SK-N-SH (cell line): Measurements from ENCODE around the gene CTCF.

Experiments used
- CTCF ChIP-seq: fragments of 200-600 bp; sonication (generic); IDR thresholded peaks from 2 replicates; pipeline ENCODE4 v1.6.1; 2017; ENCODE audit warnings: antibody characterized with exemption, mild to moderate bottlenecking, moderate library complexity
- ELF1 ChIP-seq: IDR thresholded peaks from 2 replicates; pipeline ENCODE4 v1.4.0; 2012
- EZH2phosphoT487 ChIP-seq: fragments of 200-600 bp; sonication (generic); IDR thresholded peaks from 2 replicates; pipeline ENCODE4 v1.6.1; 2017; ENCODE audit warnings: low read depth, mixed run types, mild to moderate bottlenecking, antibody characterized with exemption, moderate library complexity, borderline replicate concordance
- FOXM1 ChIP-seq: IDR thresholded peaks from 2 replicates; pipeline ENCODE4 v1.4.0; 2012; ENCODE audit warnings: low read depth, mild to moderate bottlenecking
- GABPA ChIP-seq: IDR thresholded peaks from 2 replicates; pipeline ENCODE4 v1.4.0; 2012; ENCODE audit warnings: low read depth, mild to moderate bottlenecking
- MXI1 ChIP-seq: IDR thresholded peaks from 2 replicates; pipeline ENCODE4 v1.6.1; 2012; ENCODE audit warnings: mild to moderate bottlenecking, low read depth, low read length, improper control_type of control experiment
- REST ChIP-seq: IDR thresholded peaks from 2 replicates; pipeline ENCODE4 v1.6.1; 2012; ENCODE audit warnings: mild to moderate bottlenecking, low read depth, low read length, moderate library complexity
- RXRA ChIP-seq: IDR thresholded peaks from 2 replicates; pipeline ENCODE4 v1.4.0; 2012; ENCODE audit warnings: low read depth, mild to moderate bottlenecking, borderline replicate concordance
- SMC3 ChIP-seq: IDR thresholded peaks from 2 replicates; pipeline ENCODE4 v1.6.1; 2012; ENCODE audit warnings: low read depth, low read length, improper control_type of control experiment
- TAF1 ChIP-seq: IDR thresholded peaks from 2 replicates; pipeline ENCODE4 v1.6.1; 2012; ENCODE audit warnings: low read depth, mild to moderate bottlenecking, low read length, moderate library complexity, borderline replicate concordance

GRCh38 chr16:67598527-67598926, 36.2 kb downstream of the CTCF start:
- no peak for TF ChIP-seq CTCF
- no peak for TF ChIP-seq GABPA
- TF ChIP-seq EZH2phosphoT487, result no peak
- no peak for TF ChIP-seq SMC3
- no peak for TF ChIP-seq MXI1
- TF ChIP-seq TAF1, result no peak
- TF ChIP-seq FOXM1, result no peak
- no peak for TF ChIP-seq ELF1
- no peak for TF ChIP-seq RXRA
- no peak for TF ChIP-seq REST
